HS-5 (cell line): ENCODE measurements around the gene SCYGR4.
"Not testable (repeated sequence)": the region's sequence is repeated elsewhere in the genome, so short reads cannot be mapped to it uniquely, and the experiment has no call there.

Experiments used
- DNase-seq: peaks from one replicate; pipeline ENCODE4 v3.0.0-alpha.2; 2012; ENCODE audit warnings: low read depth

The SCYGR4 gene

GRCh38 chr2:227617316-227618230 is at the start of gene SCYGR4:
Gene SCYGR4 (plus strand): TSS chr2:227617498. CDS start chr2:227617498, 0 bp downstream.
- no peak for DNase-seq

GRCh38 chr2:227568852-227569169 is 48.5 kb upstream of the SCYGR4 start:
- DNase-seq, result no peak

- no peak for DNase-seq
Observed at GRCh38 chr2:227570615-227571014, 46.7 kb upstream of the SCYGR4 start.

- no peak for DNase-seq
Observed at GRCh38 chr2:227576110-227576509, 41.2 kb upstream of the SCYGR4 start.

- DNase-seq, result no peak
Observed at GRCh38 chr2:227576812-227577211, 40.5 kb upstream of the SCYGR4 start.

- no peak for DNase-seq
Observed at GRCh38 chr2:227577555-227577954, 39.7 kb upstream of the SCYGR4 start.

GRCh38 chr2:227578642-227579041 is 38.7 kb upstream of the SCYGR4 start:
- no peak for DNase-seq

GRCh38 chr2:227579791-227580190 is 37.5 kb upstream of the SCYGR4 start:
- DNase-seq, result no peak

GRCh38 chr2:227582369-227582768 is 34.9 kb upstream of the SCYGR4 start:
- no peak for DNase-seq

GRCh38 chr2:227592694-227593387 is 24.5 kb upstream of the SCYGR4 start:
- DNase-seq, result no peak

- DNase-seq, result no peak
Observed at GRCh38 chr2:227595797-227596196, 21.5 kb upstream of the SCYGR4 start.

GRCh38 chr2:227597036-227597435 is 20.3 kb upstream of the SCYGR4 start:
- no peak for DNase-seq

- no peak for DNase-seq
Observed at GRCh38 chr2:227597998-227598397, 19.3 kb upstream of the SCYGR4 start.

GRCh38 chr2:227598835-227599503 is 18.3 kb upstream of the SCYGR4 start, which contains the start of gene SCYGR2:
Gene SCYGR2 (plus strand): TSS chr2:227598893. CDS start chr2:227598893, 0 bp downstream.
- DNase-seq, result not testable (repeated sequence)

GRCh38 chr2:227602358-227602757 is 14.9 kb upstream of the SCYGR4 start:
- DNase-seq, result no peak

- DNase-seq, result no peak
Observed at GRCh38 chr2:227606476-227606875, 10.8 kb upstream of the SCYGR4 start.

GRCh38 chr2:227607941-227608340 is 9.4 kb upstream of the SCYGR4 start:
- DNase-seq, result no peak

GRCh38 chr2:227608561-227609338 is 8.5 kb upstream of the SCYGR4 start:
- no peak for DNase-seq

- no peak for DNase-seq
Observed at GRCh38 chr2:227610123-227610522, 7.2 kb upstream of the SCYGR4 start.

- no peak for DNase-seq
Observed at GRCh38 chr2:227612546-227613271, 4.6 kb upstream of the SCYGR4 start.

- DNase-seq, result no peak
Observed at GRCh38 chr2:227613272-227613660, 4.0 kb upstream of the SCYGR4 start.
